Tibial nerve (tissue), 3 donors: ENCODE data around the gene SIPA1L3.

Source experiments
- CTCF ChIP-seq, 5 experiments: fragments of 200-600 bp in 3 of 5; fragments of 450-650 bp in 2 of 5; sonication (generic) in 3 of 5; IDR thresholded peaks; one replicate each; pipeline ENCODE4 v1.5.1; 2016 to 2019; ENCODE audit warnings: antibody characterized with exemption in 5 of 5, mild to moderate bottlenecking in 3 of 5, moderate library complexity in 2 of 5
- POLR2A ChIP-seq, 2 donors: fragments of 450-650 bp; IDR thresholded peaks; one replicate each; pipeline ENCODE4 v1.6.1; 2017; ENCODE audit warnings: antibody characterized with exemption in 2 of 2, mild to moderate bottlenecking in 2 of 2, moderate library complexity in 2 of 2

- TF ChIP-seq CTCF (IDR thresholded peaks at IDR 0.05) (no peak), POLR2A (IDR thresholded peaks at IDR 0.05) (no peak)
Observed at GRCh38 chr19:37979547-37980082, 72.6 kb downstream of the SIPA1L3 start.
